Gastrocnemius medialis (tissue), 4 donors: ENCODE results near the gene SAC3D1. TPM values are rescaled to one million over a fixed set of nuclear protein-coding genes. Genes with fewer than 3 reads are reported as not detected.
"Not testable (repeated sequence)": the region's sequence is repeated elsewhere in the genome, so short reads cannot be mapped to it uniquely, and the experiment has no call there.

Source experiments
- ATAC-seq, 2 donors: fragments of 150-250 bp; one replicate each; pipeline ENCODE4 v1.9.1; 2016
- DNase-seq, 2 donors: peaks; one replicate each; pipeline ENCODE4 v3.0.0-alpha.2; 2019
- H3K27ac ChIP-seq, 4 donors: fragments of 200-600 bp; sonication (generic); 1 replicate in 1 of 4; 2 replicates in 3 of 4; pipeline ENCODE4 v1.5.1; 2016 to 2018; ENCODE audit warnings: mild to moderate bottlenecking in 2 of 4, moderate library complexity in 1 of 4
- H3K27me3 ChIP-seq, 3 donors: fragments of 200-600 bp; sonication (generic) in 2 of 3; 1 replicate in 1 of 3; 2 replicates in 2 of 3; pipeline versions ENCODE4 v1.5.1 to v1.6.0; 2016 to 2019; ENCODE audit warnings: mild to moderate bottlenecking in 1 of 3, moderate library complexity in 1 of 3
- H3K36me3 ChIP-seq, 2 donors: fragments of 200-600 bp; sonication (generic) in 1 of 2; one replicate each; pipeline ENCODE4 v1.5.1; 2017 to 2018
- H3K4me1 ChIP-seq, 2 donors: fragments of 200-600 bp; sonication (generic) in 1 of 2; one replicate each; pipeline ENCODE4 v1.5.1; 2016 to 2017; ENCODE audit warnings: mild to moderate bottlenecking in 2 of 2
- H3K4me3 ChIP-seq, 4 donors: fragments of 200-600 bp; sonication (generic) in 3 of 4; 1 replicate in 1 of 4; 2 replicates in 3 of 4; pipeline ENCODE4 v1.5.1; 2016 to 2019; ENCODE audit warnings: mild to moderate bottlenecking in 2 of 4
- H3K9me3 ChIP-seq, 3 donors: fragments of 200-600 bp; sonication (generic) in 2 of 3; 1 replicate in 1 of 3; 2 replicates in 2 of 3; pipeline ENCODE4 v1.5.1; 2016 to 2019
- CTCF ChIP-seq, 5 experiments: fragments of 450-650 bp in 3 of 5; fragments of 200-600 bp in 2 of 5; sonication (generic) in 2 of 5; IDR thresholded peaks in 4 of 5; conservative IDR thresholded peaks in 1 of 5; 1 replicate in 4 of 5; 2 replicates in 1 of 5; pipeline ENCODE4 v1.5.1; 2016 to 2019; ENCODE audit warnings: antibody characterized with exemption in 5 of 5, mild to moderate bottlenecking in 3 of 5, moderate library complexity in 3 of 5
- POLR2A ChIP-seq, 2 donors: fragments of 450-650 bp; IDR thresholded peaks; one replicate each; pipeline ENCODE4 v1.6.1; 2017; ENCODE audit warnings: antibody characterized with exemption in 2 of 2, mild to moderate bottlenecking in 2 of 2, moderate library complexity in 2 of 2
- in situ Hi-C, 4 donors: fragments of 200-750 bp; cut with MboI; loops; one replicate each; pipeline versions ENCODE4 v1.15.0 to v1.8.0; 2017; ENCODE audit warnings: low sequenced_read_pairs in 4 of 4
- intact Hi-C: fragments of 100-400 bp; cut with DNase I; formaldehyde crosslinking; loops from one replicate; pipeline ENCODE4 v1.15.1; 2023; ENCODE audit warnings: low total_unique reads
- total RNA-seq, 4 donors: library from RNA; depleted of rRNA; stranded (reverse); fragments of >200 nt; gene quantifications; one replicate each; pipeline versions ENCODE4 v1.1.0 to v1.2.3, GENCODE V29; 2016

The SAC3D1 gene
- total RNA-seq, 4 donors from 2014 or later: 9.0 to 27.2 (median 14.4) TPM

GRCh38 chr11:65003282-65003681 lies 37.7 kb upstream of the SAC3D1 start:
- DNase-seq: no peak
- Histone ChIP-seq H3K4me3 (no peak overlapping the region), H3K27ac (no peak overlapping the region), H3K9me3 (no peaks in the 10 kb centered on the region), H3K27me3 (no peaks in the 10 kb centered on the region), H3K36me3 (no peaks in the 10 kb centered on the region), H3K4me1 (no peaks in the 10 kb centered on the region)
- intact Hi-C loops: no loop called here
- no peak for ATAC-seq
- in situ Hi-C loops: no loop called here
- TF ChIP-seq CTCF (IDR thresholded peaks at IDR 0.05 in 4 of 5, conservative IDR thresholded peaks at IDR 0.05 in 1 of 5): no peak

GRCh38 chr11:65003968-65004367 lies 37.0 kb upstream of the SAC3D1 start:
- H3K36me3 ChIP-seq, DNase-seq, H3K4me1 ChIP-seq, ATAC-seq, in situ Hi-C loops, H3K4me3 ChIP-seq, H3K9me3 ChIP-seq, H3K27me3 ChIP-seq, H3K27ac ChIP-seq, intact Hi-C loops: not testable (repeated sequence)

DNA sequence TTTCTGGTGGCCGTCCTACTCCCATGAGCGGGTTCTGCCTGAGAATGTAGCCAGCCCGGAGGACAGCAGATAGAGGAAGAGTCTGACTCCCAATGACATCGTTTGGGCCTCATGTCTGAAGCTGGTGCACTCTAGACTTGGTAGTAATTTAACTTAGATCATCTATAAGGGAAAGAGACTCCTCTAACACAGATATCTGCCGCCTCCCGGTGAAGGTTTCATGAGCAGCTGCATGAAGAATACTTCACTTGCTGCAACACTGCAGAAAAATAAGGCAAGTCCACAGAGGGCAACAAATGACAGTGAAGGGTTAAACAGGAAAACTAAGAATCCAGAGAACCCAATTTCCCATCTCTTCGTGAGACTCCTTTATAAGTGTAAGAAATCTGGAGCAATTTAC lies 33.0 kb upstream of the SAC3D1 start:
- DNase-seq: no peak
- in situ Hi-C loops (no loop called here), intact Hi-C loops (no loop called here)
- no peaks in the 10 kb centered on the region for H3K9me3 ChIP-seq
- H3K36me3 ChIP-seq: no peaks in the 10 kb centered on the region
- ATAC-seq: no peak
- no peaks in the 10 kb centered on the region for H3K4me1 ChIP-seq
- no peaks in the 10 kb centered on the region for H3K27me3 ChIP-seq
- no peak overlapping the region for H3K4me3 ChIP-seq
- TF ChIP-seq POLR2A (IDR thresholded peaks at IDR 0.05) (no peak), CTCF (IDR thresholded peaks at IDR 0.05 in 4 of 5, conservative IDR thresholded peaks at IDR 0.05 in 1 of 5) (no peak)
- H3K27ac ChIP-seq: no peak overlapping the region

DNA sequence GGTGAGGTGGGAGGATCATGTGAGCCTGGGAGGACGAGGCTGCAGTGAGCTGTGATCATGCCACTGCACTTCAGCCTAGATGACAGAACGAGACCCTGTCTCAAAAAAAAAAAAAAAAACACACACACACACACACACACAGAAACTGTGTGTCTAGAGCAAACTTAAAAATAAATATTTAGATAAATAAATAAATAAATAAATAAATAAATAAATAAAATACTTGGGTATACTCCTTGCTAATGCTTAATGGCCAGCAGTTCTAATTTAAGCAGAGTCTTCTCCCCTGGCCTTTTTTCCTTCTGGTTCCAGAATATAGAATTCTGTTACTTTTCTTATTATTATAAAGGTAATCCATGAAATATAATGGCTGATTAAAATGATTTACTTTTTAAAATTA lies 32.1 kb upstream of the SAC3D1 start:
- Histone ChIP-seq H3K27me3 (no peaks in the 10 kb centered on the region), H3K4me1 (peaks cover 3 to 4% of the 10 kb centered on the region in 2 donors), H3K36me3 (no peaks in the 10 kb centered on the region), H3K9me3 (no peaks in the 10 kb centered on the region), H3K27ac (no peak overlapping the region), H3K4me3 (no peak overlapping the region)
- ATAC-seq: no peak
- in situ Hi-C loops (no loop called here), intact Hi-C loops (no loop called here)
- no peak for DNase-seq
- TF ChIP-seq CTCF (IDR thresholded peaks at IDR 0.05 in 4 of 5, conservative IDR thresholded peaks at IDR 0.05 in 1 of 5): no peak
- TF ChIP-seq POLR2A (IDR thresholded peaks at IDR 0.05): no peak

DNA sequence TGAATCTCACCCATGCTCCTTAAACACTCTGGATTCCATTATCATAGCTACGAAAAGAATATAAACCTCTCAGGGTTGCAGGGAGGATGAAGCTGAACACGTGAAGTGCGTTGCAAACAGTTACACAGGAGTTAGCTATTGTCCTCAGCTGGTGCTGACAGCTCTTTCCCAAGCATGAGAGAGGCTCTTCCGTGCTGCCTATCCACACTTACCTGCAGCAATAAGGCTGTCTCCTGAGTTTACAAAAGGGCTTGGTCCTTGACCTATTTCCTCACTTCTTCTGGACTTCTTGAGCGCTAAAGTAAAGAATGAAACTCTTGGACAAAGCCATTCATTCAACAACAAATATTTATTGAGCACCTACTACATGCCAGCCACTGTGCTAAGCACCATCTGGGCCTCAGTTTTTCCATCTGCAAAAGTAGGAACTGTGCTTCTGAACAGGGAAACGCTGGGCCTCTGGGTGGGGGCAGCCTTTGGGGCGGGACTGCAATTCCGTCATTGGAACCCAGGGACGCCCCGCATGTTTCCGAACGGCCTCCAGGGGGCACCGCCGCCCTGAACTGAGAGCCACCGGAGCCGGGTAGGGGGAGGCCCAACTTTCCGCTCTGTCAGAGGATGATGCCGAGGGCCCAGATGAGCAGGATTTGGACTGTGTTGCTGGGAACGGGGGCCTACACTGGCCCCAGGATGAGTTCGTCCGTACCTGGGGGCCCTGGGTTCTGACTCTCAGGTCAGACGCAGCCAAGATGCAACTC lies 27.7 kb upstream of the SAC3D1 start:
- H3K36me3 ChIP-seq: peaks cover 0 to 6% of the 10 kb centered on the region in 2 donors
- no peaks in the 10 kb centered on the region for H3K27me3 ChIP-seq
- TF ChIP-seq POLR2A (IDR thresholded peaks at IDR 0.05) (peak; percentile 43 to 57), CTCF (IDR thresholded peaks at IDR 0.05 in 4 of 5, conservative IDR thresholded peaks at IDR 0.05 in 1 of 5) (peak; percentile 72 to 82 (median 74))
- H3K9me3 ChIP-seq: no peaks in the 10 kb centered on the region
- in situ Hi-C loops: no loop called here
- ATAC-seq (peak; percentile 83 to 86), DNase-seq (peak; percentile 74 to 86)
- intact Hi-C loops: loop anchor here (1.0 to 5.0 kb wide), 5 partner anchors 71 to 904 kb away; partner anchors contain the start of genes ATG2A, C11orf68, CAPN1 and CDCA5
- peaks cover 14 to 18% of the 10 kb centered on the region in 2 donors for H3K4me1 ChIP-seq
- H3K27ac ChIP-seq: peak overlapping the region; percentile 95 to 100 (median 97)
- H3K4me3 ChIP-seq: peak overlapping the region; percentile 78 to 99 (median 87)
